Astrocyte (in vitro differentiated cells and primary cell): ENCODE data around the gene HLTF. TPM values are rescaled to one million over a fixed set of nuclear protein-coding genes. Genes with fewer than 3 reads are reported as not detected.
A peak's percentile ranks its signal among the peaks of the same experiment; 100 is the strongest.

Source experiments
- DNase-seq: peaks from one replicate; pipeline ENCODE4 v3.0.0-alpha.2; 2010; ENCODE audit warnings: low read depth
- FAIRE-seq: peaks from 2 replicates; lab custom pipeline; 2011; peaks lifted over from hg19 to GRCh38; lab: Jason Lieb, UNC
- H2AFZ ChIP-seq: 2 replicates; pipeline ENCODE4 v1.6.0; 2012; ENCODE audit warnings: low read depth, low read length, inconsistent platforms
- H3K27ac ChIP-seq: 2 replicates; pipeline ENCODE4 v1.5.1; 2011; ENCODE audit warnings: low read depth, low read length, inconsistent platforms
- H3K27me3 ChIP-seq: 2 replicates; pipeline ENCODE4 v1.6.0; 2011; ENCODE audit warnings: low read length, inconsistent platforms; ENCODE audit not compliant: insufficient read depth
- H3K36me3 ChIP-seq: 2 replicates; pipeline ENCODE4 v1.5.1; 2011; ENCODE audit warnings: low read length, inconsistent platforms; ENCODE audit not compliant: insufficient read depth
- H3K4me1 ChIP-seq: 2 replicates; pipeline ENCODE4 v1.5.1; 2011; ENCODE audit warnings: low read length, inconsistent platforms; ENCODE audit not compliant: insufficient read depth
- H3K4me2 ChIP-seq: 2 replicates; pipeline ENCODE4 v1.6.0; 2012; ENCODE audit warnings: low read length, inconsistent platforms
- H3K4me3 ChIP-seq: 2 replicates; pipeline ENCODE4 v1.5.1; 2011; ENCODE audit warnings: low read depth, mild to moderate bottlenecking, low read length, inconsistent platforms; ENCODE audit not compliant: insufficient read depth
- H3K79me2 ChIP-seq: 2 replicates; pipeline ENCODE4 v1.6.0; 2012; ENCODE audit warnings: mild to moderate bottlenecking, low read length, inconsistent platforms; ENCODE audit not compliant: insufficient read depth
- H3K9ac ChIP-seq: 2 replicates; pipeline ENCODE4 v1.6.0; 2012; ENCODE audit warnings: mild to moderate bottlenecking, low read length, inconsistent platforms
- H3K9me3 ChIP-seq: 2 replicates; pipeline ENCODE4 v1.5.1; 2012; ENCODE audit warnings: low read depth, mild to moderate bottlenecking, low read length, inconsistent platforms; ENCODE audit not compliant: insufficient read depth
- H4K20me1 ChIP-seq: 2 replicates; pipeline ENCODE4 v1.6.0; 2012; ENCODE audit warnings: low read length, inconsistent platforms; ENCODE audit not compliant: insufficient read depth
- H3K27ac Mint-ChIP-seq: one replicate; pipeline ENCODE4 v1.8.0; 2021; ENCODE audit warnings: mild to moderate bottlenecking, mixed read lengths; ENCODE audit not compliant: unreplicated experiment
- H3K27me3 Mint-ChIP-seq: one replicate; pipeline ENCODE4 v1.8.0; 2021; ENCODE audit warnings: low read depth, mixed read lengths; ENCODE audit not compliant: unreplicated experiment
- H3K36me3 Mint-ChIP-seq: one replicate; pipeline ENCODE4 v1.8.0; 2021; ENCODE audit warnings: low read depth, mixed read lengths; ENCODE audit not compliant: unreplicated experiment
- H3K4me1 Mint-ChIP-seq: one replicate; pipeline ENCODE4 v1.8.0; 2021; ENCODE audit warnings: low read depth, mixed read lengths; ENCODE audit not compliant: unreplicated experiment
- H3K4me3 Mint-ChIP-seq: one replicate; pipeline ENCODE4 v1.8.0; 2021; ENCODE audit warnings: mild to moderate bottlenecking, moderate library complexity, mixed read lengths; ENCODE audit not compliant: unreplicated experiment
- H3K9me3 Mint-ChIP-seq: one replicate; pipeline ENCODE4 v1.8.0; 2021; ENCODE audit warnings: mild to moderate bottlenecking, mixed read lengths; ENCODE audit not compliant: unreplicated experiment
- EZH2 ChIP-seq: IDR thresholded peaks from 2 replicates; pipeline ENCODE4 v1.6.1; 2012; ENCODE audit warnings: mild to moderate bottlenecking, low read length, inconsistent platforms; ENCODE audit not compliant: insufficient read depth
- total RNA-seq: library from RNA; stranded (reverse); gene quantifications from 2 replicates; pipeline ENCODE4 v1.2.1, GENCODE V29; 2021
- TF ChIP-seq, protein P1 (sequence below): IDR thresholded peaks from 2 replicates; pipeline ENCODE4 v1.5.1; 2011; ENCODE audit warnings: low read depth, mild to moderate bottlenecking, inconsistent platforms, low read length, moderate library complexity; ENCODE audit not compliant: insufficient read depth

Gene HLTF
- total RNA-seq, 1 donor from 2014 or later: 19.5 TPM

DNA sequence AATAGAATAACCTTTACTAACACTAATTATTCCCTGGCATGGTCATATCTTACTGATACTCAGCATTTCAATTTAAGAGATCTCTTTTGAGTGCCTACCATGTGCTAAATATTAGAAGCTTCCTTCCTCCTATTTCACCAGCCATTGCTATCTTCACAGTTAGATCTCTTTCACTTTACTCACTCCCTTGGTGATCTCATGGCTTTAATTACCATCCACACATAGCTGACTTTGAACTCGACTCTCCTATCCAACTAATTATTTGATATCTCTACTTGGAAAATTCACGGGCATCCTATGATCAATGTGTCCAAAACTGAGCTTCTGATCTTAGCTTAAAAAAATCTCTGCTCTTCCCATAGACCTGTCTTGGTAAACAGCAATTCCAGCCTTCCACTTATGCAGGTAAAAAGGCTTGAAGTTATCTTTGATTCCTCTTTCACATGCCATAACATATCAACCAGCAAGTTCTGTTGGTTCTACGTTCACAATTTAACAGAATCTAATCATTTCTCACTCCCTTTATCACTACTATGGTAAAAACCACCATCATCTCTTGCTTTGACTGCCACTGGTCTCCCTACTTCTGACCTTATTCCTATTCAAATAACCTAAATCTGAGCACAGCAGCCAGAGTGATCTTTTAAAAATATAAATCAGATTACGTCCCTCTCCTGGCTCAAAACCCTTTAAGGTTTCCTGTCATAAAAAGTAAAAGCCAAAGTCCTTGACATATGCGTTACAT lies 41.8 kb downstream of the HLTF start:
- Histone ChIP-seq H3K4me1 (peaks cover 3% of the 10 kb centered on the region), H3K9me3 (no peaks in the 10 kb centered on the region), H3K9ac (no peak overlapping the region), H3K79me2 (no peaks in the 10 kb centered on the region), H4K20me1 (no peaks in the 10 kb centered on the region), H2AFZ (no peak overlapping the region), H3K27ac (no peak overlapping the region), H3K36me3 (peaks cover 14% of the 10 kb centered on the region), H3K27me3 (no peaks in the 10 kb centered on the region), H3K4me3 (no peak overlapping the region), H3K4me2 (no peak overlapping the region)
- Mint-ChIP-seq H3K4me1 (peaks cover 4% of the 10 kb centered on the region), H3K27ac (no peak overlapping the region), H3K9me3 (no peaks in the 10 kb centered on the region), H3K27me3 (no peaks in the 10 kb centered on the region), H3K36me3 (no peaks in the 10 kb centered on the region), H3K4me3 (no peak overlapping the region)
- TF ChIP-seq EZH2: no peak
- TF ChIP-seq, protein P1, sequence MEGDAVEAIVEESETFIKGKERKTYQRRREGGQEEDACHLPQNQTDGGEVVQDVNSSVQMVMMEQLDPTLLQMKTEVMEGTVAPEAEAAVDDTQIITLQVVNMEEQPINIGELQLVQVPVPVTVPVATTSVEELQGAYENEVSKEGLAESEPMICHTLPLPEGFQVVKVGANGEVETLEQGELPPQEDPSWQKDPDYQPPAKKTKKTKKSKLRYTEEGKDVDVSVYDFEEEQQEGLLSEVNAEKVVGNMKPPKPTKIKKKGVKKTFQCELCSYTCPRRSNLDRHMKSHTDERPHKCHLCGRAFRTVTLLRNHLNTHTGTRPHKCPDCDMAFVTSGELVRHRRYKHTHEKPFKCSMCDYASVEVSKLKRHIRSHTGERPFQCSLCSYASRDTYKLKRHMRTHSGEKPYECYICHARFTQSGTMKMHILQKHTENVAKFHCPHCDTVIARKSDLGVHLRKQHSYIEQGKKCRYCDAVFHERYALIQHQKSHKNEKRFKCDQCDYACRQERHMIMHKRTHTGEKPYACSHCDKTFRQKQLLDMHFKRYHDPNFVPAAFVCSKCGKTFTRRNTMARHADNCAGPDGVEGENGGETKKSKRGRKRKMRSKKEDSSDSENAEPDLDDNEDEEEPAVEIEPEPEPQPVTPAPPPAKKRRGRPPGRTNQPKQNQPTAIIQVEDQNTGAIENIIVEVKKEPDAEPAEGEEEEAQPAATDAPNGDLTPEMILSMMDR: no peak
- no peak for DNase-seq
- FAIRE-seq: no peak

- Histone ChIP-seq H3K4me2 (peak overlapping the region; percentile 60), H2AFZ (no peak overlapping the region), H3K36me3 (peaks cover 22% of the 10 kb centered on the region), H4K20me1 (no peaks in the 10 kb centered on the region), H3K9me3 (no peaks in the 10 kb centered on the region), H3K9ac (peak overlapping the region; percentile 11), H3K27ac (peak overlapping the region; percentile 38), H3K27me3 (no peaks in the 10 kb centered on the region), H3K4me1 (peaks cover 3% of the 10 kb centered on the region), H3K4me3 (no peak overlapping the region), H3K79me2 (no peaks in the 10 kb centered on the region)
- Mint-ChIP-seq H3K4me3 (no peak overlapping the region), H3K4me1 (peaks cover 4% of the 10 kb centered on the region), H3K27me3 (no peaks in the 10 kb centered on the region), H3K9me3 (no peaks in the 10 kb centered on the region), H3K27ac (no peak overlapping the region), H3K36me3 (no peaks in the 10 kb centered on the region)
- no peak for TF ChIP-seq EZH2
- TF ChIP-seq, protein P1: no peak
- DNase-seq: peak; percentile 39
- no peak for FAIRE-seq
Measured at GRCh38 chr3:149042789-149043386, 43.4 kb downstream of the HLTF start.

GRCh38 chr3:149038322-149038721 lies 48.0 kb downstream of the HLTF start:
- Mint-ChIP-seq H3K4me3 (no peak overlapping the region), H3K36me3 (no peaks in the 10 kb centered on the region)

More at GRCh38 chr3:149038322-149038721, 48.0 kb downstream of the HLTF start:
- no peaks in the 10 kb centered on the region for H4K20me1 ChIP-seq
- H3K9me3 Mint-ChIP-seq: no peaks in the 10 kb centered on the region
- no peak overlapping the region for H3K4me3 ChIP-seq
- no peak for DNase-seq
- H2AFZ ChIP-seq: no peak overlapping the region
- H3K4me1 Mint-ChIP-seq: peaks cover 4% of the 10 kb centered on the region
- no peaks in the 10 kb centered on the region for H3K79me2 ChIP-seq
- TF ChIP-seq EZH2: no peak
- TF ChIP-seq, protein P1: no peak
- peaks cover 3% of the 10 kb centered on the region for H3K4me1 ChIP-seq
- no peak overlapping the region for H3K9ac ChIP-seq
- H3K27ac ChIP-seq: no peak overlapping the region
- H3K27ac Mint-ChIP-seq: no peak overlapping the region
- no peaks in the 10 kb centered on the region for H3K27me3 Mint-ChIP-seq
- no peak overlapping the region for H3K4me2 ChIP-seq
- H3K9me3 ChIP-seq: no peaks in the 10 kb centered on the region
- H3K36me3 ChIP-seq: peaks cover 18% of the 10 kb centered on the region
- FAIRE-seq: no peak
- no peaks in the 10 kb centered on the region for H3K27me3 ChIP-seq
